ENCODE data around the gene PC. TPM values are rescaled to one million over a fixed set of nuclear protein-coding genes. Genes with fewer than 3 reads are reported as not detected.

The PC gene
- total and polyA plus RNA-seq, 2 donors (not counting 3 experiments of a cell fraction or from before 2014, with no cell fraction given), result 5.5 to 17.5 TPM

GRCh38 chr11:66975405-66976027 lies 17.3 kb upstream of the PC start:
- CTCF ChIA-PET, result interaction anchor here (0.6 to 2.8 kb wide), 40 partner anchors 9 to 297 kb away, joined by 3 to 49 read pairs (median 4); partner anchors contain the start of genes PC and RCE1
- dilution Hi-C loops (cut with MboI; ENCODE audit: extremely low pct_ligation_motif_present, low sequenced_read_pairs), result no loop called here
- Histone ChIP-seq H3K9me3 (replicated peaks; ENCODE audit: control insufficient read depth, insufficient read depth, low read length) (no peaks in the 10 kb centered on the region), H3K36me3 (ENCODE audit: control insufficient read depth in 2 of 2, extremely low read depth in 1 of 2, insufficient read depth in 2 of 2, low read length in 2 of 2) (no peaks in the 10 kb centered on the region), H3K4me1 (ENCODE audit: control insufficient read depth, extremely low read depth, insufficient read depth, low read length) (peaks cover 9% of the 10 kb centered on the region), H3K4me2 (ENCODE audit: insufficient read depth, low read length) (no peak overlapping the region), H3K9me1 (replicated peaks; ENCODE audit: control insufficient read depth, extremely low read depth, insufficient read depth, low read length) (no peaks in the 10 kb centered on the region), H3K4me3 (replicated peaks in 1 of 3; ENCODE audit: insufficient read depth in 1 of 3, low read depth in 1 of 3, low read length in 3 of 3) (no peak overlapping the region), H2AFZ (ENCODE audit: low read depth, low read length) (no peak overlapping the region), H4K20me1 (replicated peaks; ENCODE audit: control insufficient read depth, extremely low read depth, insufficient read depth, low read length) (no peaks in the 10 kb centered on the region), H3K9ac (replicated peaks; ENCODE audit: extremely low read depth, insufficient read depth, low read length) (no peak overlapping the region), H3K27ac (ENCODE audit: insufficient read depth, low read depth, low read length) (no peak overlapping the region), H3K79me2 (ENCODE audit: control insufficient read depth, insufficient read depth, low read length) (no peaks in the 10 kb centered on the region), H3K27me3 (ENCODE audit: control insufficient read depth in 2 of 2, insufficient read depth in 2 of 2, low read length in 2 of 2) (no peaks in the 10 kb centered on the region)
- intact Hi-C loops (cut with micrococcal nuclease), result loop anchor here (1.0 to 2.0 kb wide), 4 partner anchors 93 to 281 kb away; partner anchors contain the start of gene LRFN4
- DNase-seq (ENCODE audit: low read depth, low spot score) (no peak), FAIRE-seq (no peak)
- BruUV-seq (replicated peaks), result no TSS peak
- POLR2A ChIA-PET, result no interaction called here
- no peak for TF ChIP-seq CTCF (IDR thresholded peaks at IDR 0.05; ENCODE audit: extremely low read depth in 1 of 2, insufficient read depth in 1 of 2, low read depth in 1 of 2, low read length in 2 of 2)
- no peak for TF ChIP-seq GATA2 (IDR thresholded peaks at IDR 0.05; ENCODE audit: insufficient read depth, insufficient read length, low read depth, low read length)
- no peak for TF ChIP-seq POLR2AphosphoS5 (IDR thresholded peaks at IDR 0.05; ENCODE audit: insufficient read depth, low read depth, low read length)
- no peak for TF ChIP-seq EZH2 (IDR thresholded peaks at IDR 0.05; ENCODE audit: borderline replicate concordance, low read depth, low read length, severe bottlenecking)
- TF ChIP-seq POLR2A (IDR thresholded peaks at IDR 0.05; ENCODE audit: low read depth, low read length), result no peak
- no peak for TF ChIP-seq FOS (IDR thresholded peaks at IDR 0.05; ENCODE audit: borderline replicate concordance, insufficient read depth, low read length)
- no peak for TF ChIP-seq MYC (IDR thresholded peaks at IDR 0.05; ENCODE audit: low read depth, low read length)
- TF ChIP-seq JUN (IDR thresholded peaks at IDR 0.05; ENCODE audit: borderline replicate concordance, insufficient read depth, insufficient read length, low read depth), result no peak
- no peak for TF ChIP-seq MAX (IDR thresholded peaks at IDR 0.05; ENCODE audit: insufficient read depth, insufficient read length)

Measured in endothelial cell of umbilical vein (primary cell).